ENCODE results near the gene ADPRH. TPM values are rescaled to one million over a fixed set of nuclear protein-coding genes. Genes with fewer than 3 reads are reported as not detected.

Gene ADPRH
- polyA plus RNA-seq, 1 donor: 3.4 TPM

DNA sequence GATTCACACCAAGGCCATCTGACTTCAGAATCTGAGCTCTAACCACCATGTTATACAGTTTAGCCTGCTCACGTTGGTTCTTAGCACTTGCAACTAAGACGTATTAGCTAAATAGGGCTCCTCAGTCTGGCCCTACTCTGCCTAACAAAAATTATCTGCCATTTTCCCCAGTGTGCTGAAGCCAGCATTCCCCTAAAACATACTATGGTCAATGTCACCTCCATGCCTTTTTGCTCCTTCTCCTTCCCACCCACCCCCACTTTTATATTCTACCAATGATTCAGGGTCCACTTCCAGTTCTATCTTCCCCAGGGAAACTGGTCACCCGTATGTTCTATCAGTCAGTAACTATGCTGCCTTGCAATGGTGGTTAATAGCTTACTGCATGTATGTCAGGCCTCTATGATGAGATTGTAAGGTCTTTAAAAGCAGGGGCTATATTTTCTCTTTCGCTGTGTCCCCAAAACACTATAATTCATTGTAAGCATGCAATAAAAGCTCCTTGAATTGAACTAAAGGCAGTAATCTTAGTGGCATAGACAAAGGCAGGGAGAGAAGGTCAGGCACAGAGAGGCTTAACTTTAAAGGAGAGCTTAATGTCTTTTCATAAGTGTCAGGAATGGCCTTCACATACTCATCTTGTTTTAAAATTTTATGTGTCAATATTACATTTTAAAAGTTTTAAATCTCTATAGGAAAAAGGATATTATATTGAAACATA lies 57.8 kb downstream of the ADPRH start:
- Histone ChIP-seq H3K4me1 (ENCODE audit: control insufficient read depth, insufficient read depth, low read length) (peaks cover 3% of the 10 kb centered on the region), H3K27ac (ENCODE audit: low read length) (no peak overlapping the region), H3K36me3 (ENCODE audit: control insufficient read depth, insufficient read depth, low read length) (no peaks in the 10 kb centered on the region), H3K4me3 (ENCODE audit: low read length) (no peak overlapping the region), H3K9me3 (ENCODE audit: control insufficient read depth, low read depth, low read length) (no peaks in the 10 kb centered on the region), H3K27me3 (ENCODE audit: control insufficient read depth, insufficient read depth, low read length) (no peaks in the 10 kb centered on the region)
- no CpG with 5 or more reads among the region's 4 CpGs for WGBS (ENCODE audit: insufficient coverage, low lambda C conversion rate)
- no peak for DNase-seq

DNA sequence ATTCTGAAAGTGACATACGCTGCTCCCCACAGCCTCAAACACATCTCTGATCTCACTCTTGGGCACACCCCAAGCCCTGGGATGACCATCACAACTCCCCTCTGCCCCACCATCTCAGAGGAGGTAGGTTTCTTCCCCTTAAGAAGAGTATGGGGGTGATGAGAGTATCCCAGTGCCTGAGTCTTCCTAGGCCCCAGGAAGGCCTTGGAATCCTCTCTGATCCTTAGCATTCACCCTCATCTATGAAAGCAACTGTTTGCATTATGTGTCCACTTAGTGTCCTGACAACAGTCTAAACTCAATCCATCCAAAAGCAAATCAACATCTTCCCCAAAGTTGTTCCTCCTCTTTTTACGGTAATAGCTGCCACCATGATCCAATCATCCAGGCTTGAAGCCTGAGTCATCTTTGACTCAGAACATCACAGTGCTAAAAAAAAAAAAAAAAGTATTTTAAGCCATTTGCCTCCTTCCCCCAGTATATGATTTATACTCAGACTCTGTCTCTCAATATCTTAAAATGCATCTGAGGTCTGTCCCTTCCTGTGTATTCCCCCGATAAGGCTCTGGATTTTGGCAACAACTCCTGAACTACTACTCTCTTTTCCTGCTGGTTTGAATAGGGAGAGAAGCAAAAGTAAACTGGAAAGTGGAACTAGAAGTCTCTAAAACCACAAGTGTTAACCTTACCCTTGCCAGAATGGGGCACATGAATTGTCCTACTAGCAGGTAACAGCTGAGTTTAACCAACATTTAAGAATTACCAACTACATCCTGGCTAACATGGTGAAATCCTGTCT lies 58.6 kb downstream of the ADPRH start:
- Histone ChIP-seq H3K4me3 (ENCODE audit: low read length) (no peak overlapping the region), H3K4me1 (ENCODE audit: control insufficient read depth, insufficient read depth, low read length) (peaks cover 3% of the 10 kb centered on the region), H3K36me3 (ENCODE audit: control insufficient read depth, insufficient read depth, low read length) (peaks cover 2% of the 10 kb centered on the region), H3K27ac (ENCODE audit: low read length) (no peak overlapping the region), H3K9me3 (ENCODE audit: control insufficient read depth, low read depth, low read length) (no peaks in the 10 kb centered on the region), H3K27me3 (ENCODE audit: control insufficient read depth, insufficient read depth, low read length) (no peaks in the 10 kb centered on the region)
- DNase-seq: no peak
- WGBS (ENCODE audit: insufficient coverage, low lambda C conversion rate): 60% methylated on average over 1 of the region's 3 CpGs

Other genes with a start within 250 kb of the ADPRH start
- gene TMEM39A, start 115.9 kb upstream of the ADPRH start, polyA plus RNA-seq: 37.9 TPM
- gene POGLUT1, start 110.5 kb upstream of the ADPRH start, polyA plus RNA-seq: 18.7 TPM
- gene TIMMDC1, start 80.9 kb upstream of the ADPRH start, polyA plus RNA-seq: 67.9 TPM
- 0.45 TPM for gene CD80, start 19.9 kb upstream of the ADPRH start, polyA plus RNA-seq
- 9.3 TPM for gene PLA1A, start 18.4 kb downstream of the ADPRH start, polyA plus RNA-seq
- 12.2 TPM for gene POPDC2, start 81.1 kb downstream of the ADPRH start, polyA plus RNA-seq
- 63.5 TPM for gene COX17, start 97.9 kb downstream of the ADPRH start, polyA plus RNA-seq
- gene CFAP91, start 123.5 kb downstream of the ADPRH start, polyA plus RNA-seq: 5.2 TPM
- 89.1 TPM for gene NR1I2, start 202.6 kb downstream of the ADPRH start, polyA plus RNA-seq

Measured in large intestine (tissue), 3 donors.